ENCODE data around the gene OAS2.

DNA sequence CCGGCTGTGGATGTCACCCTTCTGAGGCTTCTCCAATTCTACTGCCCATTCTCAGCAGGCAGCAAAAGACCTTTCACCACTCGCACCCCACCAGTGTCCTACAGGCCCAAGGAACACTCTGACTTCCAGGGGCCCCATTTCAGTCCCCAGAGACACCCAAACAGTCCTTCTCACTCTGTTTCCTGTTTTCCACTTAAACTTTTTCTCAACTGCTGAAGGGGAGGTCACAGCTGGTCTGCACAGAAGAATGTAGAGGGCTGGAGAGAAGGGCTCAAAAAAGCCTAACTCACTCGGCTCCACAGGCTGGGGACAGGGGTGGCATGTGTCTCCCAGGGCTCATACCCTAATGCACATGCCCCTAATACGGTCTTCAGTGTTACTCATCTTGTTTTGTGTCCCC, 74.0 kb downstream of the OAS2 start:
- no peak for TF ChIP-seq CTCF (conservative IDR thresholded peaks at IDR 0.05 in 1 of 2, IDR thresholded peaks at IDR 0.05 in 1 of 2; ENCODE audit: low read depth in 1 of 2, low read length in 2 of 2)
- no peak for TF ChIP-seq EZH2 (IDR thresholded peaks at IDR 0.05; ENCODE audit: low read length, missing control alignments)

Measured in fibroblast of lung (primary cell).